IPS DF 6.9 (cell line): ENCODE data around the gene SPATA32.

Experiments used
- DNase-seq: peaks from one replicate; pipeline ENCODE4 v3.0.0-alpha.2; 2013; ENCODE audit warnings: low read depth, low spot score
- H3K27ac ChIP-seq: one replicate; pipeline ENCODE4 v1.5.1; 2013; ENCODE audit warnings: low read length, control low read depth
- H3K27me3 ChIP-seq: 2 replicates; pipeline ENCODE4 v1.6.1; 2013; ENCODE audit warnings: mild to moderate bottlenecking, low read length; ENCODE audit not compliant: control insufficient read depth, insufficient read depth
- H3K36me3 ChIP-seq: 2 replicates; pipeline ENCODE4 v1.6.1; 2013; ENCODE audit warnings: low read length; ENCODE audit not compliant: control insufficient read depth, insufficient read depth
- H3K4me1 ChIP-seq: 2 replicates; pipeline ENCODE4 v1.6.1; 2013; ENCODE audit warnings: low read length; ENCODE audit not compliant: control insufficient read depth, insufficient read depth
- H3K4me3 ChIP-seq: 2 replicates; pipeline ENCODE4 v1.5.1; 2013; ENCODE audit warnings: mild to moderate bottlenecking, low read length
- H3K9me3 ChIP-seq: 2 replicates; pipeline ENCODE4 v1.6.1; 2013; ENCODE audit warnings: low read length, inconsistent platforms; ENCODE audit not compliant: control insufficient read depth, insufficient read depth
- WGBS: extraction: QIAGEN DNeasy Blood & Tissue Kit; methylation state at CpG from one replicate; pipeline ENCODE4 v1.1.7; 2013; ENCODE audit warnings: mixed read lengths, missing lambda C conversion rate; ENCODE audit not compliant: insufficient read length, insufficient coverage; 5-methylcytosine and 5-hydroxymethylcytosine counted together

The SPATA32 gene

DNA sequence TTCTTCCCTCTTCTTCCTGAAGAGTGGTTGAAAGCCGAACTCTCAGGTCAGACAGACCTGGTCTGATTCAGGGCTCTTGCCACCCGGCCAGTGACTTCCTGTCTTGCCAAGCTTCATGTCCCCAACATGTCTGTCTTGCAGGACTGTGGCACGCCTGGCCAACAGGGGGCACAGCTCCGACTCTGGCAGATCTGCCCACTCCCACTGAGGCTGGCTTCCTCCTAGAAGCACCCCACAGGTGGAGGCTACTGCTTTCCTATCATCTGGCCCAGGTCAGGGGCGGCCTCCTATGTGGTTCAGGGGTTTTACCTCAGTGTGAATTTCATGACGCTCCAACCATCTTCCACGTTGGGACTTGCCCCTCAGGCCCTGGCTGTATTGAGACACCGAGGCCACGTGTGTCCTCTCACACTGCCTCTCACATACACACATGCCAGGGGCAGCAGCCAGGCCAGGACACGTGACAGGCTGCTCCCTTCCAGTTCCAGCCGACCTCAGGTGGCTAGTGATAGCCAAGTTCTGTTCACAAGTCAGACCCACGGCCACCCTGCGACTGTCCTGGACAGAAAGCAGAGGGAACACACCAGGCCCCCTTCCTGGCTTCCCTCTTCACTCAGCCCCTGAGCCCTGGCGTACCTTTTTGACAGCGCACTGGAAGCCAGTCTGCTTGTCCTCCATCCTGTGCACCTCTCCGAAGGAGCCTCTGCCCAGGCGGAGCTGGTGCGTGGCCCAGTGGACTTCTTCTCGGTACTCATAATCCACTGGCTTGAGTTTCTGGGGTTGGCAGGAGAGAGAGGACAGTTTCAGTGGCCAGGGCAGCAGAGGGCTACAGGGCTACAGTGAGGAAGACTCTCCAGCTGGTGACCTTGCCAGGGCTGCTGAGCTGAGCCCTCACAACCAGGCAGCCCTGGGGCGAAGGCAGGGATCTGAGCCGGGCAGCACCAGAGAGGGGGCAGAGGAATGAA is 22.6 kb upstream of the SPATA32 start:
- no peaks in the 10 kb centered on the region for H3K4me1 ChIP-seq
- H3K4me3 ChIP-seq, result no peak overlapping the region
- H3K36me3 ChIP-seq, result peaks cover 13% of the 10 kb centered on the region
- DNase-seq, result no peak
- H3K9me3 ChIP-seq, result no peaks in the 10 kb centered on the region
- no peak overlapping the region for H3K27ac ChIP-seq
- no peaks in the 10 kb centered on the region for H3K27me3 ChIP-seq
- WGBS, result no CpG with 5 or more reads among the region's 21 CpGs

DNA sequence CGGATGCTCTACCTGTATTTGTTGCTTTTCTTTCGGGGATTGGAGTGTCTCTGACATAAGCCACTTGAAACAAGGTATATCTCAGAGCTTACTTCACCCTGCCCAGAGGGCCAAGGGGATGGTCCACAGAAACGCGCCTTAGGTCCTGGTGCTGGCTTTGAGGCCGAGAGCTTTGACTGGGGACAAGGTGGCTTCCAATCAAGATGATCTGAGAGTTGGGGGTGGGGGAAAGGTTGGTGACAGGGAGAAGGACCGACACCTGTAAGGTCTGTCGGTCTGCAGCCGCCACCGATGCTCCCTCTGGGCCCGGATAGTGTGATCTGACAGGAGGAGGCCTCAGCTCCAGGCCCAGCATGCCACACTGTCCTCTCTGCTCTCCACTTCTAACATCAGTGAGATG is 21.8 kb upstream of the SPATA32 start:
- WGBS, result no CpG with 5 or more reads among the region's 10 CpGs

DNA sequence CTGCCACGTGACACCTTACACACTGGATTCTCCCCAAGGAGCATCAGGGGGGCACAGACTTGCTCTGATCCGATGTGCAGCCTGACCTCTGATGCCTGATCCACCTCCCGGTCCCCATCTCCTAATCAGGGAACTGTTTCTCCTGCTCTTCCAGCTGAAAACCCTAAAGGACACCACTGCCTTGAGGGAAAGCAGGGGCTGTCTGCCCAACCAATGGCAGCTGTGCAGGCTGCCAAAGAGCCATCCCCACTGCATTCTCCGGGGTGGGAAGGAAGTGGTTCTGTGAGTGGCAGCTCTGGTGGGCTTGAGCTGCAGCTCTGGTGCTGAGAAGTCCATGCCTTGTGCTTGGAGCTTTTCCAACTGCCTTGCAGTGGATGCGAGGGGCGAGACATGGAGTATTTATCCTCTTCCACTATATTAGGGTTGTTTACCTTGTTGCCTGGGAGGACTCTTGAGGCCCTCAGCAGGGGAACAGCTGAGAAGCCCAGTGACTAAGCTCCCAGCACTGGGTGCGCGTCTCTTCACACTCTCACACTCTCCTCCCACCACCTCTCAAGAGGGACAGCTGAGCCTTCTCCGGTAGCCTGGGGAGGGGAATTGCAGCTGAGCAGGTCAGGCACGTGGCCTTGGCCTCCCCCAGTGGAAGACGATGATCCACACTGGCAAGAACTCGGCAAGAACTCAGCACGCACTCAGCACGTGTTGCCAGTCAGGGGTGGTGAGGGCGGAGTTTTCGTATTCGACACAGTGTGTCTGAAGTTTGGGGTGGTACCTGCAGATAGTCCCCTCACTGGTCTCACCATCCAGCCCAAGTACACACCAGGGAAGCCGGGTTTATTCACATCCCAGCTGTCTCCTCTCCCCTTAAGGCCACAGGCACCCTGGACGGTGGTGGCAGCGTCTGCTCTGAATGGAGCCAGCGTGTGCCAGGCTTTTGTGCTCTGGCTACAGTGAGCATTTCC is 21.1 kb upstream of the SPATA32 start:
- Histone ChIP-seq H3K4me3 (no peak overlapping the region), H3K4me1 (no peaks in the 10 kb centered on the region), H3K27ac (no peak overlapping the region), H3K36me3 (peaks cover 13% of the 10 kb centered on the region), H3K27me3 (no peaks in the 10 kb centered on the region), H3K9me3 (no peaks in the 10 kb centered on the region)
- WGBS, result no CpG with 5 or more reads among the region's 21 CpGs
- no peak for DNase-seq

More for the DNA sequence above, 21.8 kb upstream of the SPATA32 start:
- Histone ChIP-seq H3K4me3 (no peak overlapping the region), H3K27ac (no peak overlapping the region), H3K27me3 (no peaks in the 10 kb centered on the region), H3K4me1 (no peaks in the 10 kb centered on the region), H3K9me3 (no peaks in the 10 kb centered on the region), H3K36me3 (peaks cover 13% of the 10 kb centered on the region)
- no peak for DNase-seq

DNA sequence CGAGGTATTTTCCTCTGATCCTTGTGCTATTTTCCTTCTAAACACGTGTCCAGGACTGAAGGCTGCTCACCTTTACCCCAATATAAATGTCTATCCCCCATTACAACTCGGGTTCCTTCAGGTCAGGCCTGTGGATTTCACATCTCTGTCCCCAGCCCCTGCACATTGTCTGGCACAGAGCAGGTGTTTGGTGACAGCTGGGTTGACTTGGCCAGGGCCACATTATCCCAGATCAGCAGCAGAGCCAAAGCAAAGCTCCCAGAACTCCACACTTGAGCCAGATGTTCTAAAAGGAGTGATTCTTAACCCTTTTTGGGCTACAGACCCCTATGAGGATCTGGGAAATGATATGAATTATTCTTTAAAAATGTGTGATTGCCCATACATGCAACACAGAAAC is 18.0 kb upstream of the SPATA32 start:
- no peak overlapping the region for H3K27ac ChIP-seq
- H3K4me3 ChIP-seq, result no peak overlapping the region
- no peaks in the 10 kb centered on the region for H3K9me3 ChIP-seq
- H3K27me3 ChIP-seq, result no peaks in the 10 kb centered on the region
- WGBS, result no CpG with 5 or more reads among the region's 3 CpGs
- H3K36me3 ChIP-seq, result peaks cover 11% of the 10 kb centered on the region
- no peaks in the 10 kb centered on the region for H3K4me1 ChIP-seq
- DNase-seq, result no peak

DNA sequence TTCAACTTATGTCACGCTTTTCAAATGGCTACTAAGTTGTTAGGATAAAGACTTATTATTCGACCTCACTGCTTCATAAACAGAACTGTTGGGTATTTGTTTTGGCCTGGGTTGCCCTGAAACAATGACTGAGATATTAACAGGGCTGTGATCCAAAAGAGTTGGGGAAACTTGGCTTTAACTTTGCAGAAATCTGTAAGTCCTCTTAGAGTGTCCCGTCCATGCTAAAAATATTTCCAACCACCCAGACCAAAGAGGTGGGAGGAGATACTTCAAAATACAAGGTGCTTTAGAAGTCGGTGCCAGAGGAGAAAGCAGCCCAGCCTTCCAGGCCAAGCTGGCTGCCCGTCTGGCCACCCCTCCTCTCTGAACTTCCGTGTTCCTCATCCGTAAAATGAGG is 16.1 kb upstream of the SPATA32 start:
- Histone ChIP-seq H3K9me3 (no peaks in the 10 kb centered on the region), H3K4me3 (no peak overlapping the region), H3K36me3 (peaks cover 6% of the 10 kb centered on the region; the same call in 1 of the 2 replicates), H3K27me3 (no peaks in the 10 kb centered on the region), H3K27ac (no peak overlapping the region), H3K4me1 (no peaks in the 10 kb centered on the region)
- WGBS, result no CpG with 5 or more reads among the region's 7 CpGs
- DNase-seq, result no peak

DNA sequence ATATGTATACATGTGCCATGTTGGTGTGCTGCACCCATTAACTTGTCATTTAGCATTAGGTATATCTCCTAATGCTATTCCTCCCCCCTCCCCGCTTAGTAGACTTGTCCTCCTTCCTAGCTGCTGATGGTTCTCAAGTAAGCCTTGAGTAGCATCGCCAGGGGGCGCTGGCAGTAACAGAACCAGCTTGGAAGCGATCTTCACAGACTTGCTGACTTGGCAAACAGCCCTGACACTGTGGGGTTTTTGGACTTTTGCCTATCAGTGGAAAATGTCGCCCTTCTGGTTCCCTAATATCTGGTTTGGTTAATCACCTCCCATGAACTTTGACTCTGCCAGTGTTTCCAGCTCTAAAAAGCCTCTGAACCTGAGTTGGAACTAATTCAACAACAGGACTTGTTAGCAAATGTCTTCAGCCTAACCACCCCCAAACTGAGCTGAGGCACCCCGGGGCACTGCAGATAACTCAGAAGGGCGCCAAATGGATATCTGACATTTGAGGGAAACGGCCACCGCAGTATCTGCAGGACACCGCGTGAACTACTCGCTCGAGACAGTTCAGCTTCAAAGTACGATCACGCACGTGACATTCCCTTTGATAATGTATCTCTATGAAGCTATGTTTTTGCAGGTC is 15.4 kb upstream of the SPATA32 start:
- DNase-seq, result peak; percentile 90

DNA sequence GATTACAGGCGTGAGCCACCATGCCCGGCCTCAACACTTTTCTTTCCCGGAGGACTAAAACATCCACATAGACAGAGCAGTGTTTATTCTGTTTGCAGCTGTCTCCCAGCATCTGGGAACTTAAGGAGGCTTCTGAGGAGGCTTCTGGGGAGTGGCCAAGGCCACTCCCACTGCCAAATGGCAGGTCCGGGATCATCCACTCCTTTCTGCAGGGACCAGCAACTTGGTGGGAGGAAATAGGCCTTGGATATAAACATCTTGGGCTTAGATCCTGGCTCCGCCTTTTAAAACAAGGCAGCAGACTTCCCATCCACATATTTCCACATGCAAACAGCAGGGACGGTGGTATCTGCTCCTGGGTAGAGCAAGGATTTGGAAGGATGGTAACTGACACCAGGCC is 14.1 kb upstream of the SPATA32 start:
- no CpG with 5 or more reads among the region's 6 CpGs for WGBS
- Histone ChIP-seq H3K27ac (no peak overlapping the region), H3K4me1 (no peaks in the 10 kb centered on the region), H3K36me3 (peaks cover 5% of the 10 kb centered on the region; the same call in 1 of the 2 replicates), H3K4me3 (no peak overlapping the region), H3K9me3 (no peaks in the 10 kb centered on the region), H3K27me3 (no peaks in the 10 kb centered on the region)
- no peak for DNase-seq

More for the DNA sequence above, 15.4 kb upstream of the SPATA32 start:
- H3K36me3 ChIP-seq, result peaks cover 5% of the 10 kb centered on the region; the same call in 1 of the 2 replicates
- no peaks in the 10 kb centered on the region for H3K27me3 ChIP-seq
- H3K27ac ChIP-seq, result no peak overlapping the region
- no CpG with 5 or more reads among the region's 16 CpGs for WGBS
- H3K4me1 ChIP-seq, result no peaks in the 10 kb centered on the region
- H3K4me3 ChIP-seq, result no peak overlapping the region
- no peaks in the 10 kb centered on the region for H3K9me3 ChIP-seq

DNA sequence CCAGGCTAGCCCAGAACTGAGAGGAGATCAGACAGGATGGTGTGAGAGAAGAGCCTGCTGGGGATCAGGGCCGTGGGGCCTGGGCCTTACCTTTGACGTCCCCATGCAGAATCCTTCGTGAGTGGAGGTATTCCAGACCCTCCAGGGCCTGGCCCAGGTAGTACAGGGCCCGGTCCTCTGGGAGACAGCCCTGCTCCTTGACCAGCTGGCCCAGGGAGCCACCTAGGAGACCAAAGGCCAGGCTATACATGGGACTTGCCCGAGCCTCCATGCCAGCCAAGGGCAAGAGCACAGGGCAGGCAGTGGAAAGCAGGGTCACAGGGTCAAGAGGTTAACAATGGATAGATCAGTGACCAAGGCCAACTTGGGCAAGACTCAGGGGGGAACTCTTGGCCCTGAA is 12.1 kb upstream of the SPATA32 start:
- Histone ChIP-seq H3K36me3 (peaks cover 8% of the 10 kb centered on the region; the same call in 1 of the 2 replicates), H3K4me1 (no peaks in the 10 kb centered on the region), H3K27ac (no peak overlapping the region), H3K27me3 (no peaks in the 10 kb centered on the region), H3K9me3 (no peaks in the 10 kb centered on the region), H3K4me3 (no peak overlapping the region)
- no peak for DNase-seq
- no CpG with 5 or more reads among the region's 5 CpGs for WGBS

DNA sequence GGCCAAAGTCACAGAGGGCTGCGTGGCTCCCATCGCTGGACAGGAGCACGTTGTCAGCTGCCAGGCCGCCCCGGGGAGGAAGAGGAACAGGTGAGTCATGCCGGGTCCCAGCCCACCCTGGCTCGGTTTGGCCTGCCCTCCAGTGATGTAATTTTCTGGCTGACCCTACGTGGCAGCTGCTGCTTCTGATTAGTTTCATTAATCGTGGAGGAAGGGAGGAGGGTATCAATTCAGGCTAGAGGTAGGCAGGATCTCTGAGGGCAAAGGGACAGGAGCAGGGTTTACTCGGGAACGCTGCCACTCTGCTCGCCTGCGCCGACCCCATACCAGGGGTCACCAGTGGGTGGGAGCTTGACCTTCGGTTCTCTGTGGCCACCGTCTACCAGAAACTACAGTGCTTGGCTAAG is 11.7 kb upstream of the SPATA32 start:
- no peak overlapping the region for H3K4me3 ChIP-seq
- H3K4me1 ChIP-seq, result no peaks in the 10 kb centered on the region
- no CpG with 5 or more reads among the region's 16 CpGs for WGBS
- H3K36me3 ChIP-seq, result peaks cover 10% of the 10 kb centered on the region; the same call in 1 of the 2 replicates
- no peaks in the 10 kb centered on the region for H3K27me3 ChIP-seq
- no peaks in the 10 kb centered on the region for H3K9me3 ChIP-seq
- no peak for DNase-seq
- no peak overlapping the region for H3K27ac ChIP-seq

DNA sequence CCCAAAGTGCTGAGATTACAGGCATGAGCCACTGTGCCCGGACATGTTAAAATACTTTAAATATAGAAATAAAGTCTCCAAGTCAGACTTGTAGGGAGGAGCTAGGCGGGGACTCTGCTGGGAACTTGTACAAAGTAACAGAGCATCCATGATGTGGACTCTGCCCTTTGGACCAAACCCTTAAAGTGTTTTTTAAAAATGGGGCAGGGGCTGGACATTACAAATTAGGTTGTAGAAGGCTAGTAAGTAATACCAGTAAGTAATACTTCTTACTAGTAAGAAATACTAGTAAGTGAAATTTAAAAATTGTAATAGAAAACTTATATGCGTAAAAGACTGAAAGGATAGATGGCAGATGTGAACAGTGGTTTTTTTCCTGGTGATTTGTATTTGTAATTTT is 9.7 kb upstream of the SPATA32 start:
- 100% methylated on average over 1 of the region's 3 CpGs for WGBS

More for the DNA sequence above, 9.7 kb upstream of the SPATA32 start:
- DNase-seq, result no peak
- H3K27me3 ChIP-seq, result no peaks in the 10 kb centered on the region
- H3K36me3 ChIP-seq, result peaks cover 11% of the 10 kb centered on the region; the same call in 1 of the 2 replicates
- no peak overlapping the region for H3K27ac ChIP-seq
- H3K4me1 ChIP-seq, result no peaks in the 10 kb centered on the region
- no peak overlapping the region for H3K4me3 ChIP-seq
- no peaks in the 10 kb centered on the region for H3K9me3 ChIP-seq
